GM18907 (cell line): ENCODE data around the gene AKAP9.
A peak's percentile ranks its signal among the peaks of the same experiment; 100 is the strongest.
"Not testable (repeated sequence)": the region's sequence is repeated elsewhere in the genome, so short reads cannot be mapped to it uniquely, and the experiment has no call there.

Experiments
- ATAC-seq: cut with Tn5 transposase; IDR thresholded peaks from one replicate; pipeline ENCODE4 v1.9.1; 2021; ENCODE audit warnings: mild to moderate bottlenecking, moderate library complexity; ENCODE audit not compliant: unreplicated experiment

Gene AKAP9

DNA sequence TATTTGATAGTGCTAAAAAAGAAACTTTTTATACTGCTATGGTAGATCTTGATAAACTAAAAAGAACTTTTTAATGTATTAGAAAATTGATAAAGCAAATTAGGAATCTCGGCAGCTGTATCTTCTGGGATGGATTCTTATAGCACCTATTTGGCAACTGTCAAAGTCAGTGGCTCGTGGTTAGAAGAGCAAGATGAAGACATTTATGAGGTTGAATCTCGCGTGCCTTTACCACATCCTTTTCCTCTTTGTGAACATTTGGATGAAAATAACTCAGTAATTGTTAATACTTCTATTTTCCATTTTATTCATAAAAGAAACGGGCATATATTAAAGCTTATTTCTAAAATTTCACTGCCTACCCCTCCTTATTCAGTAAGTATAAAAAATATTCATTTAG, 117.4 kb downstream of the AKAP9 start:
- peak; percentile 69 for ATAC-seq

DNA sequence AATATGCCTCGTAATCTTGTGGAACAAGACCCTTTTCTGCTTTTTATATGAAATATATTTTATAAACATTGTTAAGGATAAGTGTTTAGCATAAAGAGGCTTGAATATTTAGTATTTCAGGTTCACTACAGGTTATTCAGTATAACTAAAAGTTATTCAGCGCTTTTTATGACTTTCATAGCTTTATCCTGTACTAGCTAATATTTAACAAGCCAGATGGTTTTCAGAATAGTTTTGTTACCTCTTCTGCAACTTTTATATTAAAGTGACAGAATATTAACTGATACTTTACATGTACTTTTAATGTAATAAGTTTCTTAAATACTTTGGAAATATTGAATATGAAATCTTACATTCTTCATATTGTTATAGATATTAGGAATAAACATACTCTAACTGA, 118.2 kb downstream of the AKAP9 start:
- no peak for ATAC-seq

DNA sequence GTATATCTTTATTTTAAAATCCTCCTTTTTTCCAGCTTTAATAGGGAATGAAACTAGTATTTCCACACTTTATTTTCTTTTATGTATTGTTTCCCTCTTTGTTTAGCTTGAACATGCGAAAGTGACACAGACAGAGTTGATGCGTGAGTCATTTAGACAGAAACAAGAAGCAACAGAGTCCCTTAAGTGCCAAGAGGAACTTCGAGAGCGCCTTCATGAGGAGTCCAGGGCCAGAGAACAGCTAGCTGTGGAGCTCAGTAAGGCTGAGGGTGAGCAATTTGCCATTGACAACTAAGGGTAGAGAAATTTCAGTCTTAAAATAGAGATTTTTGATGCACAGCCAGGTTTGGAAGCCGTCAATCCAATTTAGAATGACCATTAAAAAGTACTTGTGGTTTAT, 120.5 kb downstream of the AKAP9 start:
- ATAC-seq = no peak

DNA sequence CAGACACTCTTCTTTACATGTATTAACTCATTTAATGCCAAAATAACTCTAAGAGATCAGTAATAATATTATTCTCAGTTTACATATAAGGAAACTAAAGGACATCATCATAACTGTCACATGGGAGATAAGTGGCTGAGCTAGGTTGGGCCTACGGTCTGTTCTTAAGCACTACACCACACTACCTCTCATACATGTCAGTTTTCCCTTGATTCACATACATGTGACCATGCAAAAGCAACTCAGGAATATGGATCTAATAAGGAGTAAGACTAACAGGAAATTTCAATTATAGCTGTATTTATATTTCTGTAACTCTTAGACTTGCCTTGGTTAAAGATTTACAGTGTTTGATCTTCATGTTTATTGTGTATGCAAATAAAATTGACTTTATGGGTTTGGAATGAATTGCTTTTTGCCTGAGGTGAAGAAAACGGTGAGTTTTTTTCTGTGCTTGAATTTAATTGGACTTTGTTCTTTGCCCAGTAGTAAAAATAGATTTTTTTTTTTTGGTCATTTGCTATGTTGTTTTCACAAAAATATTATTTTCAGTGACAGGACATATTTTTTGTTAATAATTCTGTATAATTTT, 123.9 kb downstream of the AKAP9 start:
- ATAC-seq = peak; percentile 49

DNA sequence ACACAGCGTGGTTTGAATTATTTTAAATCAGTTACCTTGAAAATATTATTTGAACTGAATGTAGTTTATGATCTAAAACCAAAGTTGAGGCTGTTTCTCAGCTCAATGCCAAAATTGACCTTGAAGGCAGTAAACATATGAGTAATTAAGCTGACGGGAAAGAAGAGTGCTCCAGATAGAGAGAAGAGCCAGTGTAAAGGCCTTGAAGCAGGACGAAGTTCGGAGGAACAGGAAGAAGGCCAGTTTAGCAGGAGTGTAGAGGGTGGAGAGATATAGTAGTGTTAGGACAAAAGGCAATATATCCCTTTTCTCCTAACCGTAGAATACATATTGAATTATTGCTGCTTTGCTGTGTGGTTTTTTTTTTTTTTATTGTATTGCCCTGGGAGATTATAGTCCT, 130.4 kb downstream of the AKAP9 start:
- ATAC-seq = no peak

DNA sequence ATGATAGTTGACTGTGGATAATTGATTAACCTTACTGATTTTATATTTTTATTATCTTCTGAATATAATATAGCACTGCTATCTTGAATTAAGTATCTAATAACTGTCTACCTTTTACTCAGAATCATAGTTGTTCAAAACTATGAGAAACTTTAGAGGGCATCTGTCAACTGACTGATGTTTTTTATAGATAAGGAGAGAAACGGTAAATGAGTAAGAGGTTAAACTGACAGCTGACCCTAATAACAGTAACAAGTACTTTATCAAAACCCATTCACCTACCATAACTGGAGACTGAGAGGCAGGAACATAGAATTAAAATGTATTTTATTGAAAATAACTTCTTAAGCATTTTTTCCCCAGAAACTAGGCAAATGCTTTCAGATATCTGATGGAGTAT, 131.5 kb downstream of the AKAP9 start:
- ATAC-seq = no peak

DNA sequence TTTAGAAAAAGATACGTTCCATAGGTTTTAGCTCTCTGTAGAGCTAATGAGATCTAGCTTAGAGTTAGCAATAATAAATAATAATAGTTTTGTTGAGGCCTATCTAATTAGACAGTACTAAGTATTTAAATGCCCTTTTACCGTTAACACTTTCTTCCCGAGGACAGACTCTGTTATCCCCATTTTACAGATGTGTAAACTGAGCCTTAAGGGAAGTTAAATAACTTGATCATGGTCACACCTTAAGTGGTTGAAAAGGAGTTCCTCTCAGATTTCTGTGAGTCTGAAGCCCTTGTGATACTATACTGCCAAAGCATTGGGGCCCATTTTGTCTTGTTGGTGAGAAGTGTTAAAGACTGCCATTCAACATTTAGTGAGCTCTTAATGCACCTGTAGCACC, 132.0 kb downstream of the AKAP9 start:
- no peak for ATAC-seq

DNA sequence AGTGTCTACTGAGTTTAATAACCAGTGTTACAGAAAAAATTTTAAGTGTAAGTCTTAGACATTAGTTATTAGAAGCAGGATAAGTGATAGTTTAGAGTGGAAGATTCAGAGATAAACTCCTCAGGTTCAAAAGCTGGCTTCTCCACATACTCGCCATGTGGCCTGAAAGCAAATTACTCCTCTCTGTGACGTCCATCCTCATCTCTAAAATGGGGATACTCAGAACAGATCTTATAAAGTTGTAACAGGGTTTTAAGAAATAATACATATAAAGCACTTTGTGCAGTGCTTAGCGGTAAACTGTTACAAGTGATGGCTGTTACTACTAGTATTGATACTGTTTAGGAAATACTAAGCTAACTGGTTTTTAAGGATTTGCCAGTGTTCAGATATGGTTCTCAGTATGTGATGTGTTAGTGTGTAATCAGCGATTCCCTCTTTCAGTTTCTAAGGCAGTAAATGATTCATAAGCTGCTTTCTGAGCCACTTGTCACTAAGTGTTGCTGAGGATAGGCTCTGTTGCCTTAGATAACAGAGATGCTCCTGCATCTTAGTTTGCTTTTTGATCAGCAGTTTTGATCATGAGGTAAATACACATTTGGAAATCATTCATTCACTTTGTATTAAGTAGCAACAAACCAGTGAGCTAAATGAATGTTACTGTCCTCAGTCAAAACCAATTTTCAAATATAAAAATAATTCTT, 134.9 kb downstream of the AKAP9 start:
- ATAC-seq = peak; percentile 93

DNA sequence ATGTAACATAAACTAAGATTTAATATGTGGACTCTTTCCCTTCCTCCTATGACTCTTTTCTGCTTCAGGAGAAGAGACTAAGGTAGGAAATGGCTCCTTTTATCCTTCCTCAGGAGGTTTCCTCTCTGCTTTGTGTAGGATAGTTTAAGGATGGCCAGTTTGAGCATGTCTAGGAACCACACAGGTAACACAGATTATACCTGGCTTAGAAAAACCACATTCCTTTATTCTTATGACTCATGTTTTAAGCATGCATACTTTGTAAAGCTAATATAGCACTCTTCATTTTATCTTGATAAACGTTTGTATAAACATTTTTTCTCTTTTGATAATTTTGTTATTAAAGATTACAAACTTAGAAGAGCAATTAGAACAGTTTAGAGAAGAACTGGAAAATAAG, 135.8 kb downstream of the AKAP9 start:
- no peak for ATAC-seq

DNA sequence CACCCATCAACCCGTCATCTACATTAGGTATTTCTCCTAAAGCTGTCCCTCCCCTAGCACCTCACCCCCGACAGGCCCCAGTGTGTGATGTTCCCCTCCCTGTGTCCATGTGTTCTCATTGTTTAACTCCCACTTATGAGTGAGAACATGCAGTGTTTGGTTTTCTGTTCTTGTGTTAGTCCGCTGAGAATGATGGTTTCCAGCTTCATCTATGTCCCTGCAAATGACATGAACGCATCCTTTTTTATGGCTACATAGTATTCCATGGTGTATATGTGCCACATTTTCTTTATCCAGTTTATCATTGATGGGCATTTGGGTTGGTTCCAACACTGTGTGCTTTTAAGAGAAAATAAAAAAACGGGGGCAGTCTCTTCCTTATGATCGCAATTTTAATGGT, 143.3 kb downstream of the AKAP9 start:
- ATAC-seq = not testable (repeated sequence)

DNA sequence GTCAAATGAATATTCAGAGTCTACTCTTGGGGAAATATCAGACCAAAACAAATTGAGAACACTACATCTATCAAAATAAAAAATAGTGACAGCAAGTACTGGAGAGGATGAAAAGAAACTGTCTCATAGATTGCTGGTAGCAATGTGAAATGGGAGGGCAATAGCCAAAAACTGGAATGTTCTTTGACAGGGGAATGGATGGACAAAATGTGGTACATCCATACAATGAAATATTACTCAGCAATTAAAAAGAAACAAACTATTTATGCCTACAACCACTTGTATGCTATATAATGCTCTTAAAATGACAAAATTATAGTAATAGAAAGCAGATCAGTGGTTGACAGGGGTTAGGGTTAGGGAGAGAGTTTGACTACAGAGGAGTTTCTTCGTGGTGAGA, 147.6 kb downstream of the AKAP9 start:
- ATAC-seq = no peak

DNA sequence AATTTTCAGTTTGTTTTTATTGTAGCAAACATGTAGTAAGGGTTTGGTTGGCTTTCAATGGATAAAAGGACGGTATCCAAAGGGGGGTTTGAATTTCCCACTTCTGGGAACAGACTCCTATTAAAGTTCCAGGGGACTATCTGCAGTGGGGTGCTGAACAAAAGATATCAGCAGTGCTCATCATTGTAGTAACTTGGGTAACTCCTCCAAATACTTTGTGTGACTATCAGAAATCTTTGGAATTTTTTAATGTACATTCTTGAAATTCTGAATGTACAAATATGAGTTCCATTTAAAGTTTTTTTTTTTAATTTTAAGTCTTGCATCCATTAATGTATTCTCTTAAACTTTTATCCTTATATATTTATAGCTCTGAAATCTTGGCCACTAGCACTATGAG, 151.5 kb downstream of the AKAP9 start:
- ATAC-seq = no peak

DNA sequence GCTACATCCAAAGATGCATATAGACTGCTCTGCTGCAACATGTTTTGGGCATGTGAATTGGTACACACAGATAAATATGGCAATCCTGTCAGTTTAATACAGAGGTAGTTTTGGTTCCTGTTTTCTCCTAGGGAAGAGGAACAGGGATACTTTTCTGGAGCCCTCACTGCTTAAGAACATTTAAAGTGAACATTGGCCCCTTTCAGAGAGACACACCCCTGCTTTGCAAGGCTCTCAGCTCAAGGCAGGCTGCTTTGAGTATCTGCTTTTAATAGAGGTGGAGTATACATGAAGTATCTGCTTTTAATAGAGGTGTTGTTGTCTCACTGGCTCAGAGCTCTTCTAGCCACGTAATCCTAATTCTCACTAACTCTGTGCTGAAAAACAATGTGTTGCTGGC, 154.7 kb downstream of the AKAP9 start:
- ATAC-seq = no peak

DNA sequence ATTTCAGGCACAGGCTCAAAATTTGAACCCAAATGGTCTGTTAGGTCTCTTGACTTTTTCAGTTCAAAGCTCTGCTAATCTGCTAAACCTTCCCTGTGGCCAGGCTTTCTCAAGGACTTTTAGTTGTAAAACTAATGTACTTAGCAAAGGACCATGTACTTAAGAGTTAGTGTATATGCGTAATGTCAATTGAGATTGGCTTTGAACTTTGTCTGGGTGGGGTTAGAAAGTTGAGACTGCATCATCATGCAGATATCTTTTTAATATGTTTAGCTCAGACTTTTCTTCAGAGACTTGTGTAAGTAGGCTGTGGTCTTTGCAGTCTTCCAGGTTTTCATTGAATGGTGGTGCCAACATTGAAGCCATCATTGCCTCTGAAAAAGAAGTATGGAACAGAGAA, 159.9 kb downstream of the AKAP9 start:
- no peak for ATAC-seq

DNA sequence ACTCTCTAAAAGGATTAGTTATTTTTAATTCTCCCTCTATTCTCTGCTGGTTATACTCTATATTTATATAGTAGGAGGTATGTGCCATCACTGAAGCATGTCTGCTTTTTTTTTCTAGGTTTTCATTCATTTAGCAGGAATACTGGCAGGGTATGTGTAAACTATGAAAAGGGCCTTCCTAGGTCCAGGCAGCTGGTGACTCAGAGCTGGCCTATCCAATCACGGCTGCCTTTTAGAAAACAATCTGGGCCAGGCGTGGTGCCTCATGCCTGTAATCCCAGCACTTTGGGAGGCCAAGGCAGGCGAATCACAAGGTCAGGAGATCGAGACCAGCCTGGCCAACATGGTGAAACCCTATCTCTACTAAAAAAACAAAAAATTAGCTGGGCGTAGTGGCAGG, 162.2 kb downstream of the AKAP9 start:
- not testable (repeated sequence) for ATAC-seq

DNA sequence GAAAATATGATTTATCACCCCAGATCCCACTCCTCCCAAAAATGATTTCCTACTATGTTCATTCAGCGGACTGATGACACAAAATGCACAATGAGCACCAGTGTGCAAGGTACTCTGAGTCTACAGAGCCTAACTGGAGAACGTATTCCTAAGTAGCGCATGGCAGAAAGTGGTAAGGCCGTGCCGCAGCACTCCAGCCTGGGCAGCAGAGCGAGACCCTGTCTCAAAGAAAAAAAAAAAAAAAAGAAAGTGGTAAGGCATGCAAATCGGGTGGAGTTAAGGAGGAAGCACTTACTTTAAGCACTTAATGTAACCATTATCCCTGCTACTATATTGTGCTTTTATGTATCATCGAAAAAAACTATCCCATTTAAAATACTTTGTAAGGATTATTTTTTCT, 168.2 kb downstream of the AKAP9 start:
- no peak for ATAC-seq

DNA sequence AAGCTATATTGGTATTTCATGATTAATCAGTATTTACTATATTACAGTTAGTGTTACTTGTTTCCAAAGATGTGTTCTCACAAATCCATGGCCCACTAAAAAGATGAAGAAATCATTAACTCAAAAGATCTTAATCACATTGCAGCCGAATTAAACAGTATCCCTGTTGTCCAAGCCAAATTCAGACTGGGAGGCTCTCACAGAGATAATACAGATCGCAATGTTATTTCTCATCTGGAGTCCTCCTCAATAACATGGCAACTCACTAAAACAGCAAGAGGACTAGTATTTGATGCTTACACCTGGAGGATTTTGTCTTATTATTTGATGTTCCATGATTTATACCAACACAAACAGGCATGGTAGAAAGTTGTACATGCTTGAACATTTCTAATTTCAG, 170.2 kb downstream of the AKAP9 start:
- no peak for ATAC-seq

DNA sequence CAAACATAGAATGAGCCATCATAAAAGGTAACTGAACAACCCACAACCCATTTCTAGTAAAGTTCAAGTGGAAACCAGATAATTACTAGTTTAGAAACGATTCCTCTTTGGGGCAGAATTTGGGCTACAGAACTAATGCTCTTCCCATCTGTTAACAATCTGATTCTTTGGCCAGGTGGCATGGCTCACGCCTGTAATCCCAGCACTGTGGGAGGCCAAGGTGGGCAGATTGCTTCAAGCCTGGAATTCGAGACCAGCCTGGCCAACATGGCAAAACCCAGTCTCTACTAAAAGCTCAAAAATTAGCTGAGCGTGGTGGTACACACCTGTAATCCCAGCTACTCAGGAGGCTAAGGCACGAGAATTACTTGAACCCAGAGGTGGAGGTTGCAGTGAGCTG, 175.2 kb downstream of the AKAP9 start:
- no peak for ATAC-seq

DNA sequence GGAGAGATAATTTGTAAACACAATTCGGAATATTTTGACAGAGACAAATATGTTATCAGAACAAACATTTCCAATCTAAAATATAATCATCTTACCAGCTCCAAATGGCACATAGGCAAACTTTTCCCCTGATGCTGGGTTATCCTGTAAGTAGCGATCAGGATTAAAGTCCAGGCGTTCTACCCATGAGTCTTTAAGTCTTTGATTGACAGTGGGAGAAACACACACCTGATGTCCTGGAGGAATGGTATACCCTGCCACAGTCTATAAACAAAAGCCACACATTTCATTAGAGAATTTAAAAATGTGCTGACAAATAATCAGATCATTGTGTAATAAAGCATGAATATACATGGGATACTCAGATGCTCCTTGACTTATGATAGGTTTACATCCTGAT, 176.3 kb downstream of the AKAP9 start:
- ATAC-seq = no peak

DNA sequence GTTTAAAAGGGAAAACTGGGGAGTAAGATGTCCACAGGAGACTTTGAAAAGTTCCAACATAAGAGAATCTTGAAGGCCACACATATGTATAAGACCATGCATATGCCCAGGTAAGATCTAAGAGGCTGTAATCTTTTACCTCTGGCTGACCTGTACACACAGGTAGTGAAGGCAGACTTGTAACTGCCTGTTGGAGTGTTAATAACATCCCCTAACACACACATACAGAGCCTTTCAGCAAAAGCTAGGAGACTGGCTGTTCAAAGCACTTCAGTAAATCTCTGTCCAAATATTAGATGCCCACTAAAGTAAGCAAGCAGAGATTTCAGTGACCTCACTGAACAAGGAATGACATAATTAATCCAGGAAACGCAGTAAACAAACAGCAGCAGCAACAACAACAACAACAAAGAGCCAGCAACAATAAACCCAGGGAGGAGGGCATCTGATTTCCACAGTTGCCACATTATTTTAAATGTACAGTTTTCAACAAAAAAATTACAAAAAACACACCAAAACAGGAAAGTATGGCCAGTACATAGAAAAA, 178.6 kb downstream of the AKAP9 start:
- ATAC-seq = no peak

DNA sequence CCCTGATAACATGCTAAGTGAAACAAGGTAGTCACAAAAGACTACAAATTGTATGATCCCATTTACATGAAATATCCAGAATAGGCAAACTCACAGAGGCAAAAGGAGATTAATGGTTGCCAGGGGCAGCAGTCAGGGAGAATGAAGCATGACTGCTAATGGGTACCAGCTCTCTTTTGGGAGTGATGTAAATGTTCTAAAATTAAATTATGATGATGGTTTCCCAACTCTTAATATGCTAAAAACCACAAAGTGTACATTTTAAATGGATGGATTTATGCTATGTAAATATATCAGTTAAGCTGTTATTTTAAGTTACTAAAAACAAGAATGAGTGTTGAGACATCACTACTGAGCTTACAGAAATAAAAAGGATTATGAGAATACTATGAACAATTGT, 181.0 kb downstream of the AKAP9 start:
- ATAC-seq = no peak

DNA sequence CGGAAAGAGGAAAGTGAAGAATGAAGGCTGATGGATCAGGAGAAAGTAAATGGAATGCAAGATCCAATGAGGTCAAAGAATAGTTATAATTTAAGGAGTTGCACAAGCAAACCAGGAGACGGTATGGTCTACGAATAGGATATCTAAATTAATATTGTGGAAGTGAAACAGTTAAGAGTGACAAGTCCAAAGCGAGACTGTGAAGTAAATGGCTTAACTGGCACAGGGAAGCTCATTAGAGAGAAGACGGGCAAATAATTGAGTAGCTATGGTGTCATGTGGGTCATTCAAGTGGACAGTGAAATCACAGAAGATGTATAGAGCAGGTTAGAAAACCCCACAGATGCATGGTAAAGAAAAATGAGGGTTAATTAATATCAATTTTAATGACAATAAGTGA, 190.4 kb downstream of the AKAP9 start:
- ATAC-seq = no peak
